GM13976 (cell line): ENCODE measurements around the gene PLOD2.

ENCODE experiments used
- DNase-seq: peaks from one replicate; pipeline ENCODE4 v3.0.0; 2012; ENCODE audit warnings: low spot score
- CTCF ChIP-seq: IDR thresholded peaks from 2 replicates; pipeline ENCODE4 v1.5.1; 2012; ENCODE audit warnings: borderline replicate concordance, mild to moderate bottlenecking; ENCODE audit not compliant: insufficient read depth; ENCODE audit errors: extremely low read depth, missing control alignments, control extremely low read depth
- in situ Hi-C: fragments of 300-500 bp; cut with MboI; formaldehyde crosslinking; loops from one replicate; pipeline ENCODE4 v1.12.0; 2022; ENCODE audit warnings: low sequenced_read_pairs, mixed read lengths, inconsistent platforms; ENCODE audit not compliant: unreplicated experiment

PLOD2 gene

GRCh38 chr3:146160964-146161662, at the start of gene PLOD2:
TSS of gene PLOD2 (minus strand) at chr3:146161184. CDS start at chr3:146160989, 195 bp downstream.
- in situ Hi-C loops, result no loop called here
- TF ChIP-seq CTCF, result no peak
- peak; percentile 52 for DNase-seq

GRCh38 chr3:146209371-146209770, 48.4 kb upstream of the PLOD2 start:
- no peak for TF ChIP-seq CTCF
- in situ Hi-C loops, result loop anchor here (25.0 kb wide), 1 partner anchor 378 kb away; no protein-coding TSS in a partner anchor
- DNase-seq, result no peak

- in situ Hi-C loops, result loop anchor here (25.0 kb wide), 1 partner anchor 384 kb away; no protein-coding TSS in a partner anchor
- DNase-seq, result no peak
- TF ChIP-seq CTCF, result no peak
Measured at GRCh38 chr3:146203776-146204175, 42.8 kb upstream of the PLOD2 start.

- no peak for DNase-seq
- in situ Hi-C loops, result loop anchor here (25.0 kb wide), 1 partner anchor 387 kb away; no protein-coding TSS in a partner anchor
Measured at GRCh38 chr3:146200461-146201220, 39.7 kb upstream of the PLOD2 start.

GRCh38 chr3:146199762-146200161, 38.8 kb upstream of the PLOD2 start:
- TF ChIP-seq CTCF, result no peak
- in situ Hi-C loops, result loop anchor here (25.0 kb wide), 1 partner anchor 388 kb away; no protein-coding TSS in a partner anchor
- no peak for DNase-seq

More at GRCh38 chr3:146200461-146201220, 39.7 kb upstream of the PLOD2 start:
- no peak for TF ChIP-seq CTCF

GRCh38 chr3:146196789-146197188, 35.8 kb upstream of the PLOD2 start:
- no peak for TF ChIP-seq CTCF
- in situ Hi-C loops, result no loop called here
- DNase-seq, result no peak
